Common myeloid progenitor, CD34-positive (primary cell): ENCODE measurements around the gene ALX4.

Experiments
- CTCF ChIA-PET: fragments of 350-600 bp; sonication (Branson Sonifier 250); formaldehyde crosslinking; loops from one replicate; lab custom pipeline; 2021; ENCODE audit warnings: antibody characterized with exemption; lab: Charles Lee
- POLR2A ChIA-PET: fragments of 350-600 bp; sonication (Branson Sonifier 250); formaldehyde crosslinking; loops from one replicate; lab custom pipeline; 2021; ENCODE audit warnings: antibody characterized with exemption; lab: Charles Lee
- DNase-seq, 3 donors: peaks; one replicate each; pipeline versions ENCODE4 v3.0.0 to v3.0.0-alpha.2; 2013
- H3K27ac ChIP-seq, 2 experiments: 1 replicate in 1 of 2; 2 replicates in 1 of 2; pipeline ENCODE4 v1.7.0; 2013; ENCODE audit warnings: inconsistent platforms in 2 of 2, low read length in 2 of 2, mild to moderate bottlenecking in 2 of 2, low read depth in 1 of 2, moderate library complexity in 1 of 2; ENCODE audit not compliant: severe bottlenecking in 2 of 2, insufficient read depth in 1 of 2, poor library complexity in 1 of 2
- H3K27me3 ChIP-seq, 5 experiments: replicated peaks in 2 of 5; 1 replicate in 3 of 5; 2 replicates in 2 of 5; pipeline versions ENCODE4 v1.6.1 to v1.7.0; 2013; ENCODE audit warnings: low read length in 4 of 5, mild to moderate bottlenecking in 2 of 5, moderate library complexity in 2 of 5, inconsistent platforms in 1 of 5; ENCODE audit not compliant: insufficient read depth in 5 of 5, control insufficient read depth in 4 of 5
- H3K36me3 ChIP-seq, 4 experiments: 1 replicate in 2 of 4; 2 replicates in 2 of 4; pipeline versions ENCODE4 v1.6.1 to v1.7.0; 2013; ENCODE audit warnings: low read length in 3 of 4, control low read depth in 1 of 4, mild to moderate bottlenecking in 1 of 4; ENCODE audit not compliant: control insufficient read depth in 4 of 4, insufficient read depth in 4 of 4
- H3K4me1 ChIP-seq, 4 experiments: 1 replicate in 3 of 4; 2 replicates in 1 of 4; pipeline versions ENCODE4 v1.6.1 to v1.7.1; 2013; ENCODE audit warnings: low read length in 3 of 4, mild to moderate bottlenecking in 3 of 4, control low read depth in 1 of 4, inconsistent platforms in 1 of 4, moderate library complexity in 1 of 4; ENCODE audit not compliant: control insufficient read depth in 4 of 4, insufficient read depth in 4 of 4; ENCODE audit errors: control extremely low read depth in 1 of 4
- H3K4me3 ChIP-seq, 7 experiments: 1 replicate in 4 of 7; 2 replicates in 3 of 7; pipeline versions ENCODE4 v1.5.1 to v1.7.0; 2013; ENCODE audit warnings: mild to moderate bottlenecking in 7 of 7, low read length in 6 of 7, moderate library complexity in 6 of 7, inconsistent platforms in 2 of 7, low read depth in 2 of 7, control low read depth in 1 of 7; ENCODE audit not compliant: insufficient read depth in 4 of 7, control insufficient read depth in 1 of 7; ENCODE audit errors: extremely low read depth in 1 of 7
- H3K9me3 ChIP-seq, 5 experiments: 1 replicate in 4 of 5; 2 replicates in 1 of 5; pipeline versions ENCODE4 v1.6.1 to v1.7.1; 2013; ENCODE audit warnings: low read length in 4 of 5, mild to moderate bottlenecking in 2 of 5, inconsistent platforms in 1 of 5, low read depth in 1 of 5, moderate library complexity in 1 of 5; ENCODE audit not compliant: control insufficient read depth in 4 of 5, insufficient read depth in 2 of 5; ENCODE audit errors: control extremely low read depth in 1 of 5
- WGBS: methylation state at CpG from one replicate; pipeline ENCODE4 v1.1.5; 2013; ENCODE audit not compliant: insufficient coverage; 5-methylcytosine and 5-hydroxymethylcytosine counted together

ALX4 gene

GRCh38 chr11:44224867-44225501 is 85.0 kb downstream of the ALX4 start:
- CTCF ChIA-PET: interaction anchor here (1.2 kb wide), 1 partner anchor 8 kb away, joined by 3 read pairs; no protein-coding TSS in a partner anchor
- Histone ChIP-seq H3K36me3 (peaks cover 0 to 2% (median 0%) of the 10 kb centered on the region in 4 experiments), H3K4me3 (no peak overlapping the region), H3K9me3 (no peaks in the 10 kb centered on the region), H3K4me1 (no peaks in the 10 kb centered on the region), H3K27ac (no peak overlapping the region), H3K27me3 (no peaks in the 10 kb centered on the region)
- POLR2A ChIA-PET: no interaction called here
- 100% methylated on average over 1 of the region's 3 CpGs for WGBS
- DNase-seq: no peak

GRCh38 chr11:44223238-44223637 is 86.7 kb downstream of the ALX4 start:
- POLR2A ChIA-PET: no interaction called here
- CTCF ChIA-PET: interaction anchor here (0.6 kb wide), 1 partner anchor 525 kb away, joined by 5 read pairs; no protein-coding TSS in a partner anchor
- Histone ChIP-seq H3K9me3 (no peaks in the 10 kb centered on the region), H3K4me3 (no peak overlapping the region), H3K36me3 (peaks cover 0 to 2% (median 0%) of the 10 kb centered on the region in 4 experiments), H3K27me3 (no peaks in the 10 kb centered on the region), H3K4me1 (no peaks in the 10 kb centered on the region), H3K27ac (no peak overlapping the region)
- no peak for DNase-seq

- ChIA-PET POLR2A (no interaction called here), CTCF (no interaction called here)
- H3K9me3 ChIP-seq: no peaks in the 10 kb centered on the region
- no peak overlapping the region for H3K27ac ChIP-seq
- peaks cover 0 to 2% (median 0%) of the 10 kb centered on the region in 4 experiments for H3K36me3 ChIP-seq
- H3K27me3 ChIP-seq: no peaks in the 10 kb centered on the region
- no peaks in the 10 kb centered on the region for H3K4me1 ChIP-seq
- H3K4me3 ChIP-seq: no peak overlapping the region
- no CpG with 5 or more reads among the region's 2 CpGs for WGBS
- DNase-seq: no peak
Measured at GRCh38 chr11:44221992-44222391, 87.9 kb downstream of the ALX4 start.

- CTCF ChIA-PET: no interaction called here
- POLR2A ChIA-PET: no interaction called here
- H3K27me3 ChIP-seq: no peaks in the 10 kb centered on the region
- H3K4me1 ChIP-seq: no peaks in the 10 kb centered on the region
- WGBS: 100% methylated on average over 1 of the region's 3 CpGs
- peaks cover 0 to 4% (median 0%) of the 10 kb centered on the region in 4 experiments for H3K36me3 ChIP-seq
- H3K9me3 ChIP-seq: no peaks in the 10 kb centered on the region
- H3K4me3 ChIP-seq: no peak overlapping the region
- DNase-seq: no peak
- H3K27ac ChIP-seq: no peak overlapping the region
Measured at GRCh38 chr11:44221456-44221855, 88.5 kb downstream of the ALX4 start.

- no peaks in the 10 kb centered on the region for H3K4me1 ChIP-seq
- no peak for DNase-seq
- CTCF ChIA-PET: no interaction called here
- H3K4me3 ChIP-seq: no peak overlapping the region
- H3K9me3 ChIP-seq: no peaks in the 10 kb centered on the region
- peaks cover 0 to 3% (median 0%) of the 10 kb centered on the region in 4 experiments for H3K36me3 ChIP-seq
- POLR2A ChIA-PET: no interaction called here
- no peaks in the 10 kb centered on the region for H3K27me3 ChIP-seq
- 97% methylated on average over 4 of the region's 4 CpGs for WGBS
- no peak overlapping the region for H3K27ac ChIP-seq
Measured at GRCh38 chr11:44219830-44220796, 89.8 kb downstream of the ALX4 start.

- H3K4me3 ChIP-seq: no peak overlapping the region
- POLR2A ChIA-PET: no interaction called here
- no CpG with 5 or more reads among the region's 1 CpG for WGBS
- H3K27ac ChIP-seq: no peak overlapping the region
- no peak for DNase-seq
- peaks cover 0 to 7% (median 2%) of the 10 kb centered on the region in 5 experiments for H3K9me3 ChIP-seq
- H3K4me1 ChIP-seq: no peaks in the 10 kb centered on the region
- H3K36me3 ChIP-seq: peaks cover 0 to 3% (median 0%) of the 10 kb centered on the region in 4 experiments
- no peaks in the 10 kb centered on the region for H3K27me3 ChIP-seq
- CTCF ChIA-PET: interaction anchor here (0.9 to 1.2 kb wide), 2 partner anchors 8 to 9 kb away, joined by 3 read pairs; no protein-coding TSS in a partner anchor
Measured at GRCh38 chr11:44217432-44217831, 92.5 kb downstream of the ALX4 start.

GRCh38 chr11:44213148-44213547 is 96.8 kb downstream of the ALX4 start:
- DNase-seq: no peak
- WGBS: no CpG with 5 or more reads among the region's 1 CpG
- CTCF ChIA-PET: no interaction called here

More at GRCh38 chr11:44213148-44213547, 96.8 kb downstream of the ALX4 start:
- no peaks in the 10 kb centered on the region for H3K4me1 ChIP-seq
- peaks cover 0 to 15% (median 2%) of the 10 kb centered on the region in 5 experiments for H3K9me3 ChIP-seq
- H3K36me3 ChIP-seq: peaks cover 2 to 25% (median 7%) of the 10 kb centered on the region in 4 experiments
- POLR2A ChIA-PET: no interaction called here
- no peak overlapping the region for H3K27ac ChIP-seq
- H3K4me3 ChIP-seq: no peak overlapping the region
- no peaks in the 10 kb centered on the region for H3K27me3 ChIP-seq
